KOPT-K1 (cell line): ENCODE data around the gene LRP3.

Experiments used
- H3K27ac ChIP-seq: fragments of 200-600 bp; sonication (generic); 2 replicates; pipeline ENCODE4 v1.5.1; 2016; ENCODE audit warnings: antibody characterized with exemption, mild to moderate bottlenecking, low read depth, low read length; ENCODE audit not compliant: poor library complexity, severe bottlenecking
- H3K36me3 ChIP-seq: fragments of 200-600 bp; sonication (generic); 2 replicates; pipeline ENCODE4 v1.5.1; 2017; ENCODE audit warnings: antibody characterized with exemption, mild to moderate bottlenecking, low read length, moderate library complexity; ENCODE audit not compliant: insufficient read depth
- H3K9me3 ChIP-seq: fragments of 200-600 bp; sonication (generic); 2 replicates; pipeline ENCODE4 v1.5.1; 2017; ENCODE audit warnings: antibody characterized with exemption, low read length, mild to moderate bottlenecking; ENCODE audit not compliant: insufficient read depth, poor library complexity, severe bottlenecking

LRP3 gene

DNA sequence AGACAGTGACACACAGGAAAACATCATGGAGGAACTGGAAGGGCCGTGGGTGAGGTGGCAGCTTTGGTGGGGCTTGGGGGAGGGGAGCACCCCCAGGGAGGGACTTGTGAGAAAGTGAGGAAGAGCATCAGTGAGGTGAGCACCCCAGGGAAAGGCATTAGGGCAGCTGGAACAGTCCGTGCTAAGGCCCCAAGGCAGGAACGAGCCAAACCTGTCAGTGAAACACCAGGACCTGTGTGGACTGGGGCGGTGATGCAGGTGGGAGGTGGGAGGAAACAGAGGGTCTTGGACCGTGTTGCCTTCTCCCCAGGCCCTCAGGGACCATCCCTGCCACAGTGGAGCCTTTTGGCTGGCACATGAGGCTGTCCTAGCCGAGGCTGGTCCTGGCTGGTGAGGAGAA is 48.8 kb downstream of the LRP3 start:
- no peaks in the 10 kb centered on the region for H3K36me3 ChIP-seq
- peaks cover 15% of the 10 kb centered on the region for H3K9me3 ChIP-seq
- no peak overlapping the region for H3K27ac ChIP-seq

DNA sequence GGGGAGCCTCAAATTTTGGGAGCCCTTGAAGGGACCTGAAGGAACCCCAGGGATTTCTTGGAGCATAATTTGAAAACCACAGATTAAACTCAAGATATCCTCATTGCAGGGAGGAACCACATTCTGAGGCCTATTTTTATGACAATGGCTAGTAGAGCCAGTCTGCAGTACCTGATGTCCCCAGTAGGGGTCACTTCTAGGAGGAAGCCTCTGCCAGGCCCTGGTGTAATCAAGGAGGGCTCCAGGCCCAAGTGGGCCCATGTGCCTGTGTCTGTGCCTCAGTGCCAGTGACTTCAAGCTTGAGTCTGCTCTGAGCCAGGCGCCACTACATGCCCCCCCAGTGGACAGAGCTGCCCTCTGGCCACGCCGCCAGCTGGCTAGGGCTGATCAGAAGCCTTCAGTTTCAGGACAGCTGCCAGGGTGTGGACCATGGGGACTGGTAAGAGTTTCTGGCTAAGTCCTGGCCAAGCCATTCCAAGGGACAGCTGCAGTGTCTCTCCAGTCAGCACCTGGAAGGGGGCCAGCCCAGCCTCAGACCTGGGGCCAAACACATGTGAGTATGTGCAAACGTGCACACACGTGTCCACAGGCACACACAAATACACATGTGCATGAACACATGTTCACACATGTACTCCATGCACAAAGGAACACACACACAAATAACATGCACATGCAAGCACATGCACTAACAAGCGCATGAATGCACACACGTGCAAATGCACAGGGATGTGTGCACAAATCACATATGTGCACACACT is 52.0 kb downstream of the LRP3 start:
- Histone ChIP-seq H3K9me3 (peaks cover 15% of the 10 kb centered on the region), H3K36me3 (no peaks in the 10 kb centered on the region), H3K27ac (no peak overlapping the region)

GRCh38 chr19:33246709-33247440 is 52.7 kb downstream of the LRP3 start:
- no peak overlapping the region for H3K27ac ChIP-seq

DNA sequence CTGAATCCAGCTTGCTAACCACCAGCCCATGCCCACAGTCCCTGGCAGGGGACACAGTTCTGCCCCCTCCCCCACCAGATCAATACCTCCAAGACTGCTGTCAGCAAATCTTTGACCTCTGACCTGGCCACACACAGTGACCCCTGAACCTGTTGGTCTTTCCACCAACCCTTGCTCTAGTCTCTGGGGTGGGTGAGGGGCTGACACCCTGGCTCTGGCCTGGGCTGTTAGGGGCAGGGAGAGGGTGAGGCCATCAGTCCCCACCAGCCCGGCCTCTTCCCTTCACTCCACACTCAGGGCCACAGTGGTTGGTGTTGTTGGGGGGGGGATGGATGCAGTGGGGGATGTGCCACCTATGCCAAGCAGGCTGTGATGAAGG is 53.3 kb downstream of the LRP3 start:
- no peak overlapping the region for H3K27ac ChIP-seq

More at GRCh38 chr19:33246709-33247440, 52.7 kb downstream of the LRP3 start:
- Histone ChIP-seq H3K36me3 (no peaks in the 10 kb centered on the region), H3K9me3 (peaks cover 15% of the 10 kb centered on the region)

GRCh38 chr19:33248104-33248503 is 54.0 kb downstream of the LRP3 start:
- no peaks in the 10 kb centered on the region for H3K36me3 ChIP-seq
- H3K9me3 ChIP-seq, result peaks cover 15% of the 10 kb centered on the region
- no peak overlapping the region for H3K27ac ChIP-seq

More for the DNA sequence above, 53.3 kb downstream of the LRP3 start:
- H3K9me3 ChIP-seq, result peaks cover 15% of the 10 kb centered on the region
- H3K36me3 ChIP-seq, result no peaks in the 10 kb centered on the region

DNA sequence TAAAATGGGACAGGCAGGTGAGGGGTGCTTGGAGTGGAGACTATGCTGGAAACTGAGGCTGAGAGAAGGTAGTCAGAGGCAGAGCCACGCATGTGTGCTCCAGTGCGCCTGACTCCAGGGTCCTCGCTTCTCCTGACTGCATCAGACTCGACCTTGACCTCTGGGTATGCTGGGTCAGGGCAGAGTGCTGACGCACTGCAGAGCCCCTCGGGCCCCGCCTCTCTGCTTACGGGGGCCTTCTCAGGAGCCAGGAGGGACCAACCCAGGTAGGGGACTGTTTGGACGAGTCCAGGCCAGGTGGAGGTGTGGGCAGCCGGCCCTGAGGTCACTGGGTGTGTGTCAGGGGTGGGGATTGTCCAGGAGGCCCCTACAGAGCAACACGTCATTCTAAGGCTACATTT is 54.4 kb downstream of the LRP3 start:
- H3K27ac ChIP-seq, result no peak overlapping the region
- H3K9me3 ChIP-seq, result peaks cover 15% of the 10 kb centered on the region
- no peaks in the 10 kb centered on the region for H3K36me3 ChIP-seq

- Histone ChIP-seq H3K36me3 (no peaks in the 10 kb centered on the region), H3K27ac (no peak overlapping the region), H3K9me3 (peaks cover 15% of the 10 kb centered on the region)
Measured at GRCh38 chr19:33248954-33249613, 55.0 kb downstream of the LRP3 start.

DNA sequence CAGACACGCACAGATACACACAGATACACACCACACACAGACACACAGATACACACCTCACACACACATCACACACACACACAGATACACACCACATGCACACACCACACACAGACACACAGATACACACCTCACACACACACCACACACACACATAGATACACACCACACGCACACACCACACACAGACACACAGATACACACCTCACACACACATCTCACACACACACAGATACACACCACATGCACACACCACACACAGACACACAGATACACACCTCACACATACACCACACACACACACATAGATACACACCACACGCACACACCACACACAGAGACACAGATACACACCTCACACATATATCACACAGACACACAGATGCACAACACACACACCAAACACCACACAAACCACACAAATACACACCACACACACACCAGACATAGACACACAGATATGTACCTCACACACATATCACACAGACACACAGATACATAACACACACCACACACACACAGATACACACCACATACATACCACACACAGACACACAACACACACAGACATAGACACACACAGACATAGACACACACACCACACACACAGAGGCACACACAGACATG is 55.7 kb downstream of the LRP3 start:
- Histone ChIP-seq H3K9me3 (peaks cover 14% of the 10 kb centered on the region), H3K27ac (no peak overlapping the region), H3K36me3 (no peaks in the 10 kb centered on the region)

- no peaks in the 10 kb centered on the region for H3K36me3 ChIP-seq
- no peak overlapping the region for H3K27ac ChIP-seq
- peaks cover 8% of the 10 kb centered on the region for H3K9me3 ChIP-seq
Measured at GRCh38 chr19:33250500-33250899, 56.4 kb downstream of the LRP3 start.

- no peaks in the 10 kb centered on the region for H3K36me3 ChIP-seq
- H3K27ac ChIP-seq, result no peak overlapping the region
- peaks cover 2% of the 10 kb centered on the region for H3K9me3 ChIP-seq
Measured at GRCh38 chr19:33251076-33251475, 56.9 kb downstream of the LRP3 start.

DNA sequence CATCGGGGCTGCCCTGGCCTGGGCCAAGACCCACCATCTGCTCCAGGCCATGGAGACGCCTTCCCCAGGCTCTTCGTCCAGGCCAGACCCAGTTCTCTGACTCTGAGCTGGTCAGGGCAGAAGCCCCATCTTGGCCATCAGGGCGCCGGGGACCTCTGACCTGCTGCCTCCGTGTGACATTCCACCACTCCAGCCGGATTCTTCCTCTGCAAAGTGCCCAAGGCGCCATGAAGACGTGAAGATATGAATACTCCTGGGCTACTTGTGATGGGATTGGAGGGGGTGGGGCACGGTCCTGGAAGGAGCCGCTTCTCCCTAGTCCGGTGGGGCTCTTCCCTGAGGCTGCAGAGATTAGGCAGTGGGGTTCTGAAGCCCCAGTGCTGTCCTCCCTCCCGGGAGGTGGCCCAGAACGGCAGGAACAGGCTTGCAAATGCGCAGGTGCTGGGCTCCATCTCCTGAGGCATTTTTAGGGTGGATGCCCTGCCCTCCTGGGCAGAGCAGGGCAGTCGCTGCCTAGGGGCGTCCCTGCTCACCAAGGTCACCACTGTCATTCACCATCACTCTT is 57.5 kb downstream of the LRP3 start:
- Histone ChIP-seq H3K27ac (no peak overlapping the region), H3K36me3 (no peaks in the 10 kb centered on the region), H3K9me3 (no peaks in the 10 kb centered on the region)

- H3K9me3 ChIP-seq, result no peaks in the 10 kb centered on the region
- no peak overlapping the region for H3K27ac ChIP-seq
- H3K36me3 ChIP-seq, result no peaks in the 10 kb centered on the region
Measured at GRCh38 chr19:33252418-33252962, 58.4 kb downstream of the LRP3 start.

DNA sequence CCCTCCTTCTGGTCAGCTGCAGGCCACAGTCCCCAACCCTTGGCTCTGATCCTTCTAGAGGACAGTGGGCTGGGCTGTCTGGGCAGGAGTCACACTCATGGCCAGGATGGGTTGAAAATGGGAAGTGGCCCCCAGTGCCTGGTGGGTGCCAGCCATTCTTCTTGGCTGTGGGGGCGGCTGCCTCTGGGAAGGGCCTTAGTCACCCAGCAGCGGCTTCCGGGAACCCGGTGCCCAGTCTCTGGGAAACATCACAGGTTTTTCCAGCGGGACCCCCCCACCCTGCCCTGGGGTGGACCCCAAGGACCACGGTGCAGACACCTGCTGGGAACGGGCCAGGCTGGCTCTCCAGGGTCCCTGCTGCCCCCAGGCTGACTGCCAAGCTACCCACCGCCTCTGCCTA is 58.8 kb downstream of the LRP3 start:
- no peaks in the 10 kb centered on the region for H3K9me3 ChIP-seq
- no peak overlapping the region for H3K27ac ChIP-seq
- no peaks in the 10 kb centered on the region for H3K36me3 ChIP-seq

GRCh38 chr19:33254245-33254824 is 60.2 kb downstream of the LRP3 start:
- H3K9me3 ChIP-seq, result no peaks in the 10 kb centered on the region

More at GRCh38 chr19:33254245-33254824, 60.2 kb downstream of the LRP3 start:
- Histone ChIP-seq H3K27ac (no peak overlapping the region), H3K36me3 (no peaks in the 10 kb centered on the region)
